Measurements from ENCODE around the gene CNOT3. TPM values are rescaled to one million over a fixed set of nuclear protein-coding genes. Genes with fewer than 3 reads are reported as not detected.

Gene CNOT3
- total and polyA plus RNA-seq, 9 of the 15 experiments (the other 6 are each of a cell fraction or from before 2014, with no cell fraction given): 0.27 to 60.4 (median 9.9) TPM

DNA sequence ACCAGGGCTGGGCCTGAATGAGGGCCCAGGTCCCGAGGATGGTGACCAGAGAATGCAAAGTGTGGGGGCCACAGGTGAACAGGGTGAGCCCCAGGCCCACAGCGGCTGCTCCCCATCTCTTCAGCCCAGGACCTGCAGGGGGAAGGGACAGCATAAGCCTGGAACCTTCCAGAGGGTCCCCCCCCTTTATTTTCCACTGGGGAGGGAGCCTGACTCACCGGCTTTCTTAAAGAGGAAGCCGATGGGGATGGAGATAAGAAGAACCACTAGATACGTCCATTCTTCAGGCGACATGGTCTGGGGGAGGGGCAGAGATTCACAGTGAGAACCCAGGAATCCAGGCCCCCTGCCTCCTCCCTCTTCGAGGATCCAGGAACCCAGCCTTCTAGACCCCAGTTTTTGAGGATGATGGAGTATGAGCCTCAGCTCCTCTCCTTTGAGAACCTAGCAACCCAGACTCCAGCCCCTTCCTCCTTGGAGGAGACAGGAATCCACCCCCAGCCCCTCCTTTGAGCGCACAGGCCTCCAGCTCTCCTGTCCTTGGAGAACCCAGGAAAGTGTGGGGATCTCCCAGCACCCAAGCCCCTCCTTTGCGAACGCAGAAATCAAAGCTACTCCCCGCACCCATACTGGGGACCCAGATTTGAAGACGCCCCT lies 50.8 kb downstream of the CNOT3 start (continued):
- TF ChIP-seq RAD51 (IDR thresholded peaks at IDR 0.05; ENCODE audit: borderline replicate concordance, low read depth): no peak
- no peak for TF ChIP-seq ZBTB17 (CRISPR knock-in tag; IDR thresholded peaks at IDR 0.05)
- peak; percentile 25 for TF ChIP-seq FOS (IDR thresholded peaks at IDR 0.05; ENCODE audit: extremely low read depth, insufficient read length)
- peak; percentile 4; the same call in 1 of the 2 replicates for TF ChIP-seq HEY1 (CRISPR knock-in tag; IDR thresholded peaks at IDR 0.05; ENCODE audit: borderline replicate concordance)
- TF ChIP-seq BRD9 (IDR thresholded peaks at IDR 0.05; ENCODE audit: low read depth, partially characterized antibody): no peak
- no peak for TF ChIP-seq ELF2 (CRISPR knock-in tag; IDR thresholded peaks at IDR 0.05)
- TF ChIP-seq, protein P1, sequence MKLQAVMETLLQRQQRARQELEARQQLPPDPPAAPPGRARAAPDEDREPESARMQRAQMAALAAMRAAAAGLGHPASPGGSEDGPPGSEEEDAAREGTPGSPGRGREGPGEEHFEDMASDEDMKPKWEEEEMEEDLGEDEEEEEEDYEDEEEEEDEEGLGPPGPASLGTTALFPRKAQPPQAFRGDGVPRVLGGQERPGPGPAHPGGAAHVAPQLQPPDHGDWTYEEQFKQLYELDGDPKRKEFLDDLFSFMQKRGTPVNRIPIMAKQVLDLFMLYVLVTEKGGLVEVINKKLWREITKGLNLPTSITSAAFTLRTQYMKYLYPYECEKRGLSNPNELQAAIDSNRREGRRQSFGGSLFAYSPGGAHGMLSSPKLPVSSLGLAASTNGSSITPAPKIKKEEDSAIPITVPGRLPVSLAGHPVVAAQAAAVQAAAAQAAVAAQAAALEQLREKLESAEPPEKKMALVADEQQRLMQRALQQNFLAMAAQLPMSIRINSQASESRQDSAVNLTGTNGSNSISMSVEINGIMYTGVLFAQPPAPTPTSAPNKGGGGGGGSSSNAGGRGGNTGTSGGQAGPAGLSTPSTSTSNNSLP (IDR thresholded peaks at IDR 0.05; ENCODE audit: borderline replicate concordance, low read depth, low read length): no peak
- no peak for TF ChIP-seq RFX7 (CRISPR knock-in tag; IDR thresholded peaks at IDR 0.05)
- TF ChIP-seq SRSF7 (optimal IDR thresholded peaks at IDR 0.05; ENCODE audit: low read depth, low read length): no peak
- TF ChIP-seq, protein P2, sequence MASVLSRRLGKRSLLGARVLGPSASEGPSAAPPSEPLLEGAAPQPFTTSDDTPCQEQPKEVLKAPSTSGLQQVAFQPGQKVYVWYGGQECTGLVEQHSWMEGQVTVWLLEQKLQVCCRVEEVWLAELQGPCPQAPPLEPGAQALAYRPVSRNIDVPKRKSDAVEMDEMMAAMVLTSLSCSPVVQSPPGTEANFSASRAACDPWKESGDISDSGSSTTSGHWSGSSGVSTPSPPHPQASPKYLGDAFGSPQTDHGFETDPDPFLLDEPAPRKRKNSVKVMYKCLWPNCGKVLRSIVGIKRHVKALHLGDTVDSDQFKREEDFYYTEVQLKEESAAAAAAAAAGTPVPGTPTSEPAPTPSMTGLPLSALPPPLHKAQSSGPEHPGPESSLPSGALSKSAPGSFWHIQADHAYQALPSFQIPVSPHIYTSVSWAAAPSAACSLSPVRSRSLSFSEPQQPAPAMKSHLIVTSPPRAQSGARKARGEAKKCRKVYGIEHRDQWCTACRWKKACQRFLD (CRISPR knock-in tag; IDR thresholded peaks at IDR 0.05): no peak
- no peak for TF ChIP-seq U2AF2 (optimal IDR thresholded peaks at IDR 0.05; ENCODE audit: low read depth, low read length)
- no peak for TF ChIP-seq TAF7 (tag; IDR thresholded peaks at IDR 0.05)
- no peak for TF ChIP-seq CCAR2 (IDR thresholded peaks at IDR 0.05; ENCODE audit: low read depth, low read length)

Data from K562 (cell line).